GM19023 (cell line): ENCODE data around the gene LSAMP.

Experiments
- ATAC-seq: cut with Tn5 transposase; IDR thresholded peaks from one replicate; pipeline ENCODE4 v1.9.1; 2021; ENCODE audit warnings: mild to moderate bottlenecking, moderate library complexity; ENCODE audit not compliant: unreplicated experiment

The LSAMP gene

GRCh38 chr3:115922681-115923347, 522.5 kb downstream of the LSAMP start:
- ATAC-seq = no peak

GRCh38 chr3:115921711-115922110, 523.6 kb downstream of the LSAMP start:
- no peak for ATAC-seq

GRCh38 chr3:115918900-115919299, 526.4 kb downstream of the LSAMP start:
- no peak for ATAC-seq

GRCh38 chr3:115916866-115917265, 528.4 kb downstream of the LSAMP start:
- ATAC-seq = no peak

- ATAC-seq = no peak
These were observed 530.2 kb downstream of the LSAMP start for GRCh38 chr3:115915061-115915460.

- ATAC-seq = no peak
These were observed 532.1 kb downstream of the LSAMP start for GRCh38 chr3:115913069-115913686.

- no peak for ATAC-seq
These were observed 532.9 kb downstream of the LSAMP start for GRCh38 chr3:115912372-115912771.

GRCh38 chr3:115905871-115906270, 539.4 kb downstream of the LSAMP start:
- no peak for ATAC-seq

- ATAC-seq = no peak
These were observed 541.4 kb downstream of the LSAMP start for GRCh38 chr3:115903843-115904242.

- ATAC-seq = no peak
These were observed 544.3 kb downstream of the LSAMP start for GRCh38 chr3:115901008-115901407.

- no peak for ATAC-seq
These were observed 545.8 kb downstream of the LSAMP start for GRCh38 chr3:115899535-115899934.

- ATAC-seq = no peak
These were observed 546.5 kb downstream of the LSAMP start for GRCh38 chr3:115898656-115899410.

GRCh38 chr3:115891006-115891636, 554.2 kb downstream of the LSAMP start:
- no peak for ATAC-seq

- ATAC-seq = no peak
These were observed 554.7 kb downstream of the LSAMP start for GRCh38 chr3:115890579-115890978.

GRCh38 chr3:115885621-115886020, 559.7 kb downstream of the LSAMP start:
- ATAC-seq = no peak

GRCh38 chr3:115877615-115877899, 567.7 kb downstream of the LSAMP start:
- ATAC-seq = no peak

- ATAC-seq = no peak
These were observed 568.2 kb downstream of the LSAMP start for GRCh38 chr3:115876876-115877614.

- no peak for ATAC-seq
These were observed 569.8 kb downstream of the LSAMP start for GRCh38 chr3:115875460-115875859.

GRCh38 chr3:115871735-115872134, 573.6 kb downstream of the LSAMP start:
- ATAC-seq = no peak

GRCh38 chr3:115864911-115865310, 580.4 kb downstream of the LSAMP start:
- ATAC-seq = no peak

- no peak for ATAC-seq
These were observed 582.4 kb downstream of the LSAMP start for GRCh38 chr3:115862849-115863248.
